HepG2 (cell line): ENCODE measurements around the gene MUC4. TPM values are rescaled to one million over a fixed set of nuclear protein-coding genes. Genes with fewer than 3 reads are reported as not detected.

Experiments
- ATAC-seq: fragments of 200-7000 bp; cut with Tn5 transposase; 3 replicates; pipeline ENCODE4 v1.9.1; 2020; ENCODE audit warnings: mild to moderate bottlenecking, moderate library complexity
- BruUV-seq: library from RNA; stranded (reverse); fragments of 400-500 nt; replicated peaks from 2 replicates; lab custom pipeline; 2021; lab: Mats Ljungman, UMichigan
- CTCF ChIA-PET: fragments of 300-600 bp; formaldehyde crosslinking; extraction: SDS; loops from one replicate; lab custom pipeline; 2021; ENCODE audit warnings: low total read pairs, inconsistent platforms, low intra/inter-chr PET ratio; lab: Yijun Ruan, JAX
- POLR2A ChIA-PET: fragments of 350-600 bp; sonication (Branson Sonifier 250); formaldehyde crosslinking; loops from one replicate; lab custom pipeline; 2020; ENCODE audit warnings: antibody characterized with exemption, inconsistent platforms; lab: Yijun Ruan, JAX
- DNase-seq: peaks from one replicate; pipeline ENCODE4 v3.0.0-alpha.2; 2015; ENCODE audit warnings: low spot score
- FAIRE-seq: peaks from 3 replicates; lab custom pipeline; 2011; peaks lifted over from hg19 to GRCh38; lab: Jason Lieb, UNC
- H2AFZ ChIP-seq: one replicate; pipeline ENCODE4 v1.6.1; 2011; ENCODE audit warnings: low read length, inconsistent platforms
- H3K27ac ChIP-seq: fragments of 300-600 bp; 3 replicates; pipeline ENCODE4 v1.8.0; 2011; ENCODE audit warnings: mixed run types, mild to moderate bottlenecking, mixed read lengths, low read length, inconsistent platforms; ENCODE audit not compliant: insufficient read depth; ENCODE audit errors: extremely low read length
- H3K27me3 ChIP-seq, 2 experiments: fragments of 200-600 bp in 1 of 2; 2 replicates in 1 of 2; 3 replicates in 1 of 2; pipeline versions ENCODE4 v1.6.0 to v1.8.0; 2011; ENCODE audit warnings: low read length in 2 of 2, mild to moderate bottlenecking in 2 of 2, moderate library complexity in 2 of 2, inconsistent platforms in 1 of 2; ENCODE audit not compliant: insufficient read depth in 2 of 2, control insufficient read depth in 1 of 2
- H3K36me3 ChIP-seq, 2 experiments: fragments of 200-600 bp in 1 of 2; replicated peaks in 1 of 2; 2 replicates in 1 of 2; 3 replicates in 1 of 2; pipeline versions ENCODE4 v1.5.1 to v1.8.0; 2011; ENCODE audit warnings: low read length in 2 of 2, inconsistent platforms in 1 of 2; ENCODE audit not compliant: insufficient read depth in 2 of 2, control insufficient read depth in 1 of 2
- H3K4me1 ChIP-seq: 2 replicates; pipeline ENCODE4 v1.5.1; 2012; ENCODE audit warnings: low read length, inconsistent platforms; ENCODE audit not compliant: insufficient read depth
- H3K4me2 ChIP-seq: 2 replicates; pipeline ENCODE4 v1.6.0; 2011; ENCODE audit warnings: low read depth, low read length, inconsistent platforms
- H3K4me3 ChIP-seq, 3 experiments: fragments of 200-600 bp in 1 of 3; sonication (generic), shearing (Covaris generic) in 1 of 3; replicated peaks in 1 of 3; 2 replicates each; pipeline ENCODE4 v1.5.1; 2011 to 2016; ENCODE audit warnings: low read length in 3 of 3, inconsistent platforms in 2 of 3, low read depth in 2 of 3, mild to moderate bottlenecking in 2 of 3, control low read depth in 1 of 3, mixed read lengths in 1 of 3; ENCODE audit not compliant: insufficient read depth in 1 of 3
- H3K79me2 ChIP-seq: one replicate; pipeline ENCODE4 v1.6.1; 2011; ENCODE audit warnings: low read length, inconsistent platforms; ENCODE audit not compliant: insufficient read depth
- H3K9ac ChIP-seq: 2 replicates; pipeline ENCODE4 v1.6.0; 2011; ENCODE audit warnings: mild to moderate bottlenecking, low read depth, low read length, inconsistent platforms; ENCODE audit not compliant: insufficient read depth
- H3K9me3 ChIP-seq: 2 replicates; pipeline ENCODE4 v1.5.1; 2012; ENCODE audit warnings: mild to moderate bottlenecking, low read length
- H4K20me1 ChIP-seq: 2 replicates; pipeline ENCODE4 v1.6.0; 2011; ENCODE audit warnings: inconsistent platforms, mild to moderate bottlenecking, low read length, moderate library complexity; ENCODE audit not compliant: insufficient read depth
- CCDC6 ChIP-seq: sonication (generic); formaldehyde crosslinking; IDR thresholded peaks from 2 replicates; pipeline ENCODE4 v1.8.1; 2022; ENCODE audit warnings: mild to moderate bottlenecking, missing genetic modification reagents, moderate library complexity
- ETV5 ChIP-seq: IDR thresholded peaks from 2 replicates; pipeline ENCODE4 v1.6.1; 2018; ENCODE audit warnings: missing biosample characterization, missing genetic modification reagents, inconsistent platforms, borderline replicate concordance
- HNRNPLL ChIP-seq: fragments of 200-400 bp; formaldehyde crosslinking; IDR thresholded peaks from 2 replicates; pipeline ENCODE4 v1.6.1; 2017; ENCODE audit warnings: mild to moderate bottlenecking, low read depth, low read length; ENCODE audit not compliant: poor library complexity, severe bottlenecking
- JUNB ChIP-seq: sonication (generic); formaldehyde crosslinking; IDR thresholded peaks from 2 replicates; pipeline ENCODE4 v1.8.0; 2022; ENCODE audit warnings: missing genetic modification reagents, mild to moderate bottlenecking, borderline replicate concordance
- NCOA5 ChIP-seq: sonication (generic); formaldehyde crosslinking; IDR thresholded peaks from 2 replicates; pipeline ENCODE4 v1.4.0; 2020; ENCODE audit warnings: missing genetic modification reagents
- ONECUT2 ChIP-seq: sonication (generic); formaldehyde crosslinking; IDR thresholded peaks from 2 replicates; pipeline ENCODE4 v1.4.0; 2020; ENCODE audit warnings: missing genetic modification reagents
- RFX1 ChIP-seq: fragments of 450-650 bp; IDR thresholded peaks from 2 replicates; pipeline ENCODE4 v1.6.1; 2017
- SETDB1 ChIP-seq: sonication (generic); formaldehyde crosslinking; IDR thresholded peaks from 2 replicates; pipeline ENCODE4 v1.5.1; 2020; ENCODE audit warnings: missing genetic modification reagents, mild to moderate bottlenecking, borderline replicate concordance
- ZKSCAN5 ChIP-seq: sonication (generic); formaldehyde crosslinking; IDR thresholded peaks from 2 replicates; pipeline ENCODE4 v1.5.1; 2020; ENCODE audit warnings: mild to moderate bottlenecking, missing genetic modification reagents
- ZNF34 ChIP-seq: sonication (generic); formaldehyde crosslinking; IDR thresholded peaks from 2 replicates; pipeline ENCODE4 v1.4.0; 2020; ENCODE audit warnings: mild to moderate bottlenecking, missing genetic modification reagents, borderline replicate concordance
- ZNF468 ChIP-seq: sonication (generic); formaldehyde crosslinking; IDR thresholded peaks from 2 replicates; pipeline ENCODE4 v1.8.0; 2022; ENCODE audit warnings: mild to moderate bottlenecking, moderate library complexity, missing genetic modification reagents
- ZNF546 ChIP-seq: sonication (generic); formaldehyde crosslinking; conservative IDR thresholded peaks from 2 replicates; pipeline ENCODE4 v1.8.1; 2023; ENCODE audit warnings: mild to moderate bottlenecking, missing genetic modification reagents
- ZNF674 ChIP-seq: sonication (generic); formaldehyde crosslinking; IDR thresholded peaks from 2 replicates; pipeline ENCODE4 v1.5.0; 2020; ENCODE audit warnings: low read depth, mild to moderate bottlenecking, missing genetic modification reagents
- ZNF772 ChIP-seq: sonication (generic); formaldehyde crosslinking; IDR thresholded peaks from 2 replicates; pipeline ENCODE4 v1.5.0; 2020; ENCODE audit warnings: mild to moderate bottlenecking, missing genetic modification reagents
- ZNF775 ChIP-seq: sonication (generic); formaldehyde crosslinking; IDR thresholded peaks from 2 replicates; pipeline ENCODE4 v1.4.0; 2020; ENCODE audit warnings: missing genetic modification reagents, mild to moderate bottlenecking, moderate library complexity, borderline replicate concordance
- WGBS: methylation state at CpG from one replicate; pipeline ENCODE4 v1.1.6; 2017; ENCODE audit warnings: low lambda C conversion rate; 5-methylcytosine and 5-hydroxymethylcytosine counted together
- in situ Hi-C: cut with HindIII; loops from 2 replicates; pipeline ENCODE4 v1.10.0; 2017; ENCODE audit warnings: low pct_unique_long_range_greater_than_20kb; ENCODE audit not compliant: extremely low pct_ligation_motif_present
- intact Hi-C: fragments of 100-400 bp; cut with micrococcal nuclease; formaldehyde crosslinking; loops from one replicate; pipeline ENCODE4 v1.10.0; 2022; ENCODE audit not compliant: unreplicated experiment
- polyA plus RNA-seq, 8 experiments: library from polyadenylated mRNA; depleted of rRNA in 3 of 8; stranded (reverse) in 7 of 8; unstranded in 1 of 8; fragments of >200 nt; fragmentation: Illumina TruSeq in 4 of 8; extraction: Trizol in 4 of 8; gene quantifications; 2 replicates each; pipeline versions ENCODE4 v1.2.1 to v1.2.3, GENCODE V29; 2011 to 2016; ENCODE audit warnings: low read depth in 4 of 8, missing spikeins in 1 of 8, mixed read lengths in 1 of 8; ENCODE audit not compliant: insufficient read depth in 1 of 8
- total RNA-seq, 5 experiments: library from RNA; depleted of rRNA; stranded (reverse); fragments of >200 nt; fragmentation: Illumina TruSeq; extraction: Trizol; gene quantifications; 2 replicates each; pipeline ENCODE4 v1.2.3, GENCODE V29; 2016; ENCODE audit warnings: low read depth in 1 of 5
- TF ChIP-seq, protein P1 (sequence below): sonication (generic); formaldehyde crosslinking; IDR thresholded peaks from 2 replicates; pipeline ENCODE4 v1.4.0; 2020; ENCODE audit warnings: missing genetic modification reagents
- TF ChIP-seq, protein P2 (sequence below): sonication (generic); formaldehyde crosslinking; IDR thresholded peaks from 2 replicates; pipeline ENCODE4 v1.5.1; 2020; ENCODE audit warnings: missing genetic modification reagents, mild to moderate bottlenecking, borderline replicate concordance

Gene MUC4
- total and polyA plus RNA-seq, 2 of the 13 experiments (the other 11 are each of a cell fraction or from before 2014, with no cell fraction given) = not detected

DNA sequence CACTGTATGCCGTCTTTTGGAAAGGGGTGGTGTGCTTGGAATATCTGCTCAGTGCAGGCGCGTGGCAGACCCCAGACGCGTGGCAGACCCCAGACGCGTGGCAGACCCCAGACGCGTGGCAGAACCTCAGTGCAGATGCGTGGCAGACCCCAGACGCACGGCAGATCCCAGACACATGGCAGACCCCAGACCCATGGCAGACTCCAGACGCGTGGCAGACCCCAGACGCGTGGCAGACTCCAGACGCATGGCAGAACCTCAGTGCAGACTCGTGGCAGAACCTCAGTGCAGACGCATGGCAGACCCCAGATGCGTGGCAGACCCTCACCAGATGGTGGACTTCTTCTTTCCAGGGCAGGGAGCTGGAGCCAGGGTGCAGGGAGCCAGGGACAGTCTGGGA is 637 bp upstream of the MUC4 start:
- in situ Hi-C loops = no loop called here
- WGBS = 55% methylated on average over 18 of the region's 20 CpGs
- no peak overlapping the region for H3K4me3 ChIP-seq
- H3K27ac ChIP-seq = no peak overlapping the region
- no peaks in the 10 kb centered on the region for H3K9me3 ChIP-seq
- DNase-seq = no peak
- no peak overlapping the region for H2AFZ ChIP-seq
- H3K79me2 ChIP-seq = no peaks in the 10 kb centered on the region
- H3K27me3 ChIP-seq = peaks cover 18 to 72% of the 10 kb centered on the region in 2 experiments; a peak in 4 of 5 replicates
- POLR2A ChIA-PET = no interaction called here
- CTCF ChIA-PET = no interaction called here
- ATAC-seq = no peak
- no peak overlapping the region for H3K4me2 ChIP-seq
- intact Hi-C loops = no loop called here
- no peak overlapping the region for H3K9ac ChIP-seq
- no TSS peak for BruUV-seq
- FAIRE-seq = no peak
- H4K20me1 ChIP-seq = no peaks in the 10 kb centered on the region
- H3K36me3 ChIP-seq = no peaks in the 10 kb centered on the region
- no peaks in the 10 kb centered on the region for H3K4me1 ChIP-seq
- TF ChIP-seq ZNF468 (CRISPR knock-in tag) (no peak), SETDB1 (CRISPR knock-in tag) (no peak), ZNF34 (CRISPR knock-in tag) (no peak), HNRNPLL (no peak), ZNF674 (CRISPR knock-in tag) (no peak), RFX1 (no peak), NCOA5 (CRISPR knock-in tag) (no peak), ZNF772 (CRISPR knock-in tag) (no peak), ZNF775 (CRISPR knock-in tag) (no peak), ETV5 (CRISPR knock-in tag) (no peak), ONECUT2 (CRISPR knock-in tag) (no peak), JUNB (CRISPR knock-in tag) (no peak), ZKSCAN5 (CRISPR knock-in tag) (no peak), CCDC6 (no peak), ZNF546 (CRISPR knock-in tag) (no peak)
- TF ChIP-seq, protein P1, sequence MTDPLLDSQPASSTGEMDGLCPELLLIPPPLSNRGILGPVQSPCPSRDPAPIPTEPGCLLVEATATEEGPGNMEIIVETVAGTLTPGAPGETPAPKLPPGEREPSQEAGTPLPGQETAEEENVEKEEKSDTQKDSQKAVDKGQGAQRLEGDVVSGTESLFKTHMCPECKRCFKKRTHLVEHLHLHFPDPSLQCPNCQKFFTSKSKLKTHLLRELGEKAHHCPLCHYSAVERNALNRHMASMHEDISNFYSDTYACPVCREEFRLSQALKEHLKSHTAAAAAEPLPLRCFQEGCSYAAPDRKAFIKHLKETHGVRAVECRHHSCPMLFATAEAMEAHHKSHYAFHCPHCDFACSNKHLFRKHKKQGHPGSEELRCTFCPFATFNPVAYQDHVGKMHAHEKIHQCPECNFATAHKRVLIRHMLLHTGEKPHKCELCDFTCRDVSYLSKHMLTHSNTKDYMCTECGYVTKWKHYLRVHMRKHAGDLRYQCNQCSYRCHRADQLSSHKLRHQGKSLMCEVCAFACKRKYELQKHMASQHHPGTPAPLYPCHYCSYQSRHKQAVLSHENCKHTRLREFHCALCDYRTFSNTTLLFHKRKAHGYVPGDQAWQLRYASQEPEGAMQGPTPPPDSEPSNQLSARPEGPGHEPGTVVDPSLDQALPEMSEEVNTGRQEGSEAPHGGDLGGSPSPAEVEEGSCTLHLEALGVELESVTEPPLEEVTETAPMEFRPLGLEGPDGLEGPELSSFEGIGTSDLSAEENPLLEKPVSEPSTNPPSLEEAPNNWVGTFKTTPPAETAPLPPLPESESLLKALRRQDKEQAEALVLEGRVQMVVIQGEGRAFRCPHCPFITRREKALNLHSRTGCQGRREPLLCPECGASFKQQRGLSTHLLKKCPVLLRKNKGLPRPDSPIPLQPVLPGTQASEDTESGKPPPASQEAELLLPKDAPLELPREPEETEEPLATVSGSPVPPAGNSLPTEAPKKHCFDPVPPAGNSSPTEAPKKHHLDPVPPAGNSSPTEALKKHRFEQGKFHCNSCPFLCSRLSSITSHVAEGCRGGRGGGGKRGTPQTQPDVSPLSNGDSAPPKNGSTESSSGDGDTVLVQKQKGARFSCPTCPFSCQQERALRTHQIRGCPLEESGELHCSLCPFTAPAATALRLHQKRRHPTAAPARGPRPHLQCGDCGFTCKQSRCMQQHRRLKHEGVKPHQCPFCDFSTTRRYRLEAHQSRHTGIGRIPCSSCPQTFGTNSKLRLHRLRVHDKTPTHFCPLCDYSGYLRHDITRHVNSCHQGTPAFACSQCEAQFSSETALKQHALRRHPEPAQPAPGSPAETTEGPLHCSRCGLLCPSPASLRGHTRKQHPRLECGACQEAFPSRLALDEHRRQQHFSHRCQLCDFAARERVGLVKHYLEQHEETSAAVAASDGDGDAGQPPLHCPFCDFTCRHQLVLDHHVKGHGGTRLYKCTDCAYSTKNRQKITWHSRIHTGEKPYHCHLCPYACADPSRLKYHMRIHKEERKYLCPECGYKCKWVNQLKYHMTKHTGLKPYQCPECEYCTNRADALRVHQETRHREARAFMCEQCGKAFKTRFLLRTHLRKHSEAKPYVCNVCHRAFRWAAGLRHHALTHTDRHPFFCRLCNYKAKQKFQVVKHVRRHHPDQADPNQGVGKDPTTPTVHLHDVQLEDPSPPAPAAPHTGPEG = no peak
- TF ChIP-seq, protein P2, sequence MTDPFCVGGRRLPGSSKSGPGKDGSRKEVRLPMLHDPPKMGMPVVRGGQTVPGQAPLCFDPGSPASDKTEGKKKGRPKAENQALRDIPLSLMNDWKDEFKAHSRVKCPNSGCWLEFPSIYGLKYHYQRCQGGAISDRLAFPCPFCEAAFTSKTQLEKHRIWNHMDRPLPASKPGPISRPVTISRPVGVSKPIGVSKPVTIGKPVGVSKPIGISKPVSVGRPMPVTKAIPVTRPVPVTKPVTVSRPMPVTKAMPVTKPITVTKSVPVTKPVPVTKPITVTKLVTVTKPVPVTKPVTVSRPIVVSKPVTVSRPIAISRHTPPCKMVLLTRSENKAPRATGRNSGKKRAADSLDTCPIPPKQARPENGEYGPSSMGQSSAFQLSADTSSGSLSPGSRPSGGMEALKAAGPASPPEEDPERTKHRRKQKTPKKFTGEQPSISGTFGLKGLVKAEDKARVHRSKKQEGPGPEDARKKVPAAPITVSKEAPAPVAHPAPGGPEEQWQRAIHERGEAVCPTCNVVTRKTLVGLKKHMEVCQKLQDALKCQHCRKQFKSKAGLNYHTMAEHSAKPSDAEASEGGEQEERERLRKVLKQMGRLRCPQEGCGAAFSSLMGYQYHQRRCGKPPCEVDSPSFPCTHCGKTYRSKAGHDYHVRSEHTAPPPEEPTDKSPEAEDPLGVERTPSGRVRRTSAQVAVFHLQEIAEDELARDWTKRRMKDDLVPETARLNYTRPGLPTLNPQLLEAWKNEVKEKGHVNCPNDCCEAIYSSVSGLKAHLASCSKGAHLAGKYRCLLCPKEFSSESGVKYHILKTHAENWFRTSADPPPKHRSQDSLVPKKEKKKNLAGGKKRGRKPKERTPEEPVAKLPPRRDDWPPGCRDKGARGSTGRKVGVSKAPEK (CRISPR knock-in tag) = no peak
